ENCODE results near the gene MPPED1.

Gene MPPED1

DNA sequence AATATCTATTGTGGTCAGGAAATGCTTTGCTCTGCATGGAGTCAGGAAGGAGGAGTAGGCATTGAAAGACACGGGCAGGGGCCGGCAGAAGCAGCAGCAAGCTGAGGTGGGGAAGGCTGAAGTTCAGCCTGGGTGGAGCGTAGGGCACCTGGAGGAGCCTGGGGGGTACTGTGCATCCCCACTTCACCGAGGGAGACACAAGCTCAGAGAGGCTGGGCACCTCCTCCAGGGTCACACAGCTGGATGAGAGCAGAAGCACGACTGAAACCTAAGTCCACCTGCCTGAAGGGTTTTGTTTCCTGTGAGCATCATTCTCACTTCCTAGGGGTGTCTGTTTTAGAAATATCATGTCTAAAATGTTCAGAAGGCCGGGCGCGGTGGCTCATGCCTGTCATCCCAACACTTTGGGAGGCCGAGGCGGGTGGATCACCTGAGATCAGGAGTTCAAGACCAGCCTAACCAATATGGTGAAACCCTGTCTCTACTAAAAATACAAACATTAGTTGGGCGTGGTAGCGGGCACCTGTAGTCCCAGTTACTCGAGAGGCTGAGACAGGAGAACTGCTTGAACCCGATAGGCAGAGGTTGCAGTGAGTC, 138.3 kb downstream of the MPPED1 start:
- DNase-seq, result no peak

DNA sequence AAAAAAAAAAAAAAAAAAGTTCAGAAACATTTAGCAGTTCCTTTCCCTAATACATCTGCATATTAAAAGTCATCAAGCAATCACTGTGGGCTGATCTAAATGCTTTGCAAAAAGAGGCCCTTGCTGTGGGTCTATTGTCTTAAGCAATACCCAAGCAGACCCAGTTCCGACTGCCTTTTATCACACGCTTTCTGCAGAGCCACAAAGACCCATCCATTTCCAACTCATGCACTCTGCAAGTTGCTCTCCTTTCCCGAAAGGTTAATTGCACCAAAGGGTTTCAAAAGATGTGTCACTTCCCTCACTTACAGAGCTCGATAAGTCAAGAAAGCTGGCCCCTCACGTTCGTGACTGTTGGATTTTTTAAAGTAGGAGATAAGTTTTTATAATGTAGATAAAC, 138.9 kb downstream of the MPPED1 start:
- DNase-seq, result no peak

DNA sequence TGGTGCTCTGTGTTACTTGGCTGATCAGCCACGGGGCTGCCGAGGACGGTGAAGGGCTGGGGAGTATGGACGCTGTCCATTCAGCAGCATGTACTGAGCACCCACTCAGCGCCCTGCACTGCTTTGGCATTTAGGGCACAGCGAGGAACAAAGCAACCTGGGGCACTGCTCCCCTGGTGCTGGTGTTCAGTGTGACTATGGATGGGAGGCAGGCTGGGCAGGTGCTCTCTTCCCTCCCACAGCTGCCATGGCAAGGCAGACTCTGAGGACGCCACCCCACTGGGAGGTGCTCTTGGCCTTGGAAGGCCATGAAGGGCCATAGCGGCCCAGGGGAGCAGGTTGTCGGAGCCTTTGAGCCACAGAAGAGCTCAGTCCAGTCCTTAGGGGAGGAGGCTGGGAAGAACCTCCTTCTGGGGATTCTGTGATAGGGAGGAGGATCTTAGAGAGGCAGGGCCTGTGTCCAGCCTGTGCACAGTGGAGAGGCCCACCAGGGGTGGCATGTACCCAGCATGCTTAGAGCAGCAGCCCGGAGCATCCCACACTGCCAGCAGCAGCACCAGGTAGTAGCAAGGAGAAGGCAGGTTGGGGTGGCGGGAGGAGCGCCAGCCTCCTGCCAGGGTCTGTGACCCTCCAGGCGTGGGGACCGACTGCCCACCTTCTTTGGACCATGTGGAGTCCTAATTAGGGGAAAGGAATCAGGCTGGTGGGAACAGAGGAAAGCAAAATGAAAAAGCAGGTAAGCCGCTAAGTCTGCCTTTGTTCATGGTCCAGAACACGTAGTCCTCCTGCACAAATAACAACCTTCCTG, 141.8 kb downstream of the MPPED1 start:
- no peak for DNase-seq

DNA sequence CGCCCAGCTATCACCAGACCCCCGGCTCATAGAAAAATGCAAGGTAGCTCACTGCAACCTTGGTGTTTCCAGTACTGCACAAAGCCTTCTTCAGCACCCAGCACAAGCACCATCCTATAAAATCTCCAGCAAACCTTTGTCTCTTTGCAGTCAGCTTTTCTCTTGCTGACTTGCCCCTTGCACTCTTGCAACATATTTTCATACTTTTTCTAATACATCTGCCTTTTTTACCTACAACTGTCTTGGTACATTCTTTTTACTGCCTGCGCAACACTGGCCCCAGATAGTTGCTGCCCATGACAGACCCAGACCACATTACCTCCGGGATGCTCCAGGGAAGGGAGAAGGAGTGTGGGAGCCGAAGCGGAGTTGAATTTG, 142.4 kb downstream of the MPPED1 start:
- no peak for DNase-seq

DNA sequence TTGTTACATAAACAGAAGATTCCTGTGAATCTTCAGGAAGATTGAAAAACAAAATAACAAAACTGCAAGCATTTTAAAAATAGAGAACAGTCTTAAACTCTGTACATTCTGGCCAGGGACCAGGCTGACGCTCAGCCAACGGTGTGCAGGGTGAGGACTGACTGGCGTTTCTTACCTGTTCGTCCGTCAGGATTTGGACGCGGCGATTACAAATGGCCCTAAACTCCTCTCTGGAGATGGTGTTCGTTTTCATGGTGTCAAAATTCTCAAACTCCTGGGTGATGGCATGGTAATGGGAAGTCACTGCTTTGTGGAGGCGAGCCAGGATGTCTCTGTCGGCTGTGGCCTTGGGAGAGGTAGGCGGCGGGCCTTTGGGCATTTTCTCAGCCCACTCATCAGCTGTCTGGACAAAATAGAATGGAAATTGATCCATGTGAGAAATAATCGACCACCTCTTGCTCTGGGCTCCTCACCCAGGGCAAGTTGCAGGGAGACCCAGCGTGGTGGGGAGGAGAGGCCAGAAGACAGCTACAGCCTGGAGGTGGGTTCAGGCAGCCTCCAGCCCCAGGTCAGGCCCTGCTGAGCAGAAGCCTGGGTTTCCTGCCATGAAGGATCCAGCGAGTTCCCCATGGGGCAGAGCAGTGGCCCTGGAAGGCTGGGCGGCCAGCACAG, 143.0 kb downstream of the MPPED1 start:
- no peak for DNase-seq

DNA sequence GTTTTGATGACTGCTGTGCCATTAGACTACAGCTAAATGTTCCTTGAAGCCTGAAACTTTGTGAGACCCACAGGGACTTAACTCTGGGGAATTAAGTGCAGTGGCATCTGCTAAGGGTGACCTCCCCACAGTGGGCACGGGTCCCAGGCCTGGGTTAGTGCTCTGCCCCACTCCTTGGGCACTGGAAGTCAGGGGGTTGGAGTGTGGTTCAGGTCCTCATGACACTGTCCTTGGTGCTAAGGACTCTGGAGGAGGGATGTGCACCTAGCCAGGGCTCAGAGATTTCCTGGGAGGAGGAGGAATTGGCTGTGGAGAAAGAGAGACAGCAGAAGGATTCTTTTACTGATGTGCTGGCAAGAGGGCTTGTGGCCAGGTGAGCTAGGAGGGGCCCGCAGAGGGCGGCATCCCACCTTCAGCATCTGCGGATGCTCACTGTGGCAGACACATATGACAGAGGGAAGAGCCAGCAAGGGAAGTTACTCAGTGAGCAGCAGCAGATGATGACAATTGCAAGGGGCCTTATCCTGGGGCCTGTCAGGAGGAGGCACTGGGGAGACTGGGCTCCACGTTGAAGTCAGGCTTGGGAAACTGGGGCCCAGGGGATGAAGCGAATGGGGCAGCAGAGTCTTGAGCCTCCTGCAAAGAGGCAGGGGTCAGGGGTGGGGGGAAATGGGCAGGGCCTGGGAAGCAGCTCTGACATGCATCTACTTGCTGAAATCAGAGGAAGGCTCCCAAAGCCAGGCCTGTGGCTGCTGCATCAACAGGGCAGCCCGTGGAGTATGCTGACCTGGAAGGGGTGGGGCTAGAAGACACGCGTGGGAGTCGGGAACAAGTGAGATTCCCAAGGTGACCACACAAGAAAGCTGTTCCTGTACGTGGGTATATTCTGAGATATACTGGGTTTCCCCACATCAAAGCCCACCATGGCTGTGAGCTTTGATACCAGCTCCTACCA, 144.0 kb downstream of the MPPED1 start:
- DNase-seq, result no peak

Data from hematopoietic multipotent progenitor cell treated with erythropoietin and hydrocortisone succinate and interleukin-3 and kit ligand, for 4 days (in vitro differentiated cells).